SK-N-SH (cell line): ENCODE results near the gene SYT11. TPM values are rescaled to one million over a fixed set of nuclear protein-coding genes. Genes with fewer than 3 reads are reported as not detected.
A peak's percentile ranks its signal among the peaks of the same experiment; 100 is the strongest.

Source experiments
- CTCF ChIA-PET: fragments of 300-600, 350-600 bp; formaldehyde crosslinking; extraction: SDS; loops from one replicate; lab custom pipeline; 2021; lab: Yijun Ruan, JAX
- POLR2A ChIA-PET: fragments of 350-600 bp; sonication (Branson Sonifier 250); formaldehyde crosslinking; extraction: SDS; loops from one replicate; lab custom pipeline; 2020; ENCODE audit warnings: antibody characterized with exemption, inconsistent platforms; lab: Yijun Ruan, JAX
- DNase-seq: peaks from one replicate; pipeline ENCODE4 v3.0.0; 2012
- H2AFZ ChIP-seq: fragments of 200-600 bp; sonication (generic); 2 replicates; pipeline ENCODE4 v1.8.1; 2016; ENCODE audit warnings: antibody characterized with exemption, mild to moderate bottlenecking, low read depth
- H3F3A ChIP-seq: fragments of 200-600 bp; sonication (generic); replicated peaks from 2 replicates; pipeline ENCODE3; 2016; ENCODE audit warnings: antibody characterized with exemption, mild to moderate bottlenecking; ENCODE audit not compliant: insufficient read depth
- H3K27ac ChIP-seq, 2 experiments: fragments of 200-500 bp in 1 of 2; fragments of 200-600 bp in 1 of 2; sonication (Bioruptor generic) in 1 of 2; sonication (generic), shearing (Covaris generic) in 1 of 2; 2 replicates each; pipeline versions ENCODE4 v1.5.1 to v1.6.1; 2014 to 2016; ENCODE audit warnings: low read depth in 2 of 2, inconsistent platforms in 1 of 2, low read length in 1 of 2, mild to moderate bottlenecking in 1 of 2, mixed read lengths in 1 of 2
- H3K27me3 ChIP-seq: fragments of 200-600 bp; sonication (generic), shearing (Covaris generic); 2 replicates; pipeline ENCODE4 v1.6.1; 2016; ENCODE audit warnings: mixed run types; ENCODE audit not compliant: insufficient read depth
- H3K36me3 ChIP-seq, 2 experiments: fragments of 200-500 bp in 1 of 2; fragments of 200-600 bp in 1 of 2; sonication (Bioruptor generic) in 1 of 2; sonication (generic) in 1 of 2; replicated peaks in 1 of 2; 2 replicates each; pipeline versions ENCODE3 to v1.5.1; 2014 to 2016; ENCODE audit warnings: low read length in 1 of 2, mild to moderate bottlenecking in 1 of 2; ENCODE audit not compliant: insufficient read depth in 2 of 2, control insufficient read depth in 1 of 2
- H3K4me1 ChIP-seq, 2 experiments: fragments of 200-500 bp in 1 of 2; fragments of 200-600 bp in 1 of 2; sonication (Bioruptor generic) in 1 of 2; sonication (generic), shearing (Covaris generic) in 1 of 2; 2 replicates each; pipeline versions ENCODE4 v1.5.1 to v1.6.1; 2014 to 2016; ENCODE audit warnings: low read depth in 1 of 2, low read length in 1 of 2, mixed run types in 1 of 2; ENCODE audit not compliant: insufficient read depth in 2 of 2, control insufficient read depth in 1 of 2
- H3K4me2 ChIP-seq: fragments of 200-600 bp; sonication (generic), shearing (Covaris generic); 2 replicates; pipeline ENCODE4 v1.6.1; 2017; ENCODE audit warnings: mixed run types
- H3K4me3 ChIP-seq, 2 experiments: fragments of 200-500 bp in 1 of 2; fragments of 200-600 bp in 1 of 2; sonication (Bioruptor generic) in 1 of 2; sonication (generic), shearing (Covaris generic) in 1 of 2; 2 replicates each; pipeline versions ENCODE4 v1.5.1 to v1.8.1; 2014 to 2016; ENCODE audit warnings: low read depth in 2 of 2, inconsistent platforms in 1 of 2, low read length in 1 of 2, mild to moderate bottlenecking in 1 of 2, mixed read lengths in 1 of 2, moderate library complexity in 1 of 2
- H3K79me2 ChIP-seq: fragments of 200-600 bp; sonication (generic); 2 replicates; pipeline ENCODE4 v1.8.1; 2017; ENCODE audit warnings: mild to moderate bottlenecking; ENCODE audit not compliant: insufficient read depth
- H3K9ac ChIP-seq: fragments of 200-600 bp; sonication (generic); 2 replicates; pipeline ENCODE4 v1.6.1; 2017; ENCODE audit warnings: mixed run types
- H3K9me2 ChIP-seq: fragments of 200-600 bp; sonication (generic); 2 replicates; pipeline ENCODE4 v1.6.1; 2017; ENCODE audit warnings: mixed run types
- H3K9me3 ChIP-seq: fragments of 200-600 bp; sonication (generic); 2 replicates; pipeline ENCODE4 v1.6.1; 2017; ENCODE audit warnings: mixed run types, mild to moderate bottlenecking, moderate library complexity
- H4K20me1 ChIP-seq: fragments of 200-600 bp; sonication (generic); 2 replicates; pipeline ENCODE4 v1.6.1; 2017; ENCODE audit warnings: mild to moderate bottlenecking, mixed run types; ENCODE audit not compliant: insufficient read depth
- CHD2 ChIP-seq: fragments of 150-350 bp; IDR thresholded peaks from 2 replicates; pipeline ENCODE4 v1.6.1; 2018; ENCODE audit warnings: low read length; ENCODE audit not compliant: partially characterized antibody
- ELF1 ChIP-seq: IDR thresholded peaks from 2 replicates; pipeline ENCODE4 v1.4.0; 2012
- FOXJ3 ChIP-seq: sonication (generic); formaldehyde crosslinking; IDR thresholded peaks from 2 replicates; pipeline ENCODE4 v1.5.1; 2020; ENCODE audit warnings: mild to moderate bottlenecking, missing genetic modification reagents
- GABPA ChIP-seq: IDR thresholded peaks from 2 replicates; pipeline ENCODE4 v1.4.0; 2012; ENCODE audit warnings: low read depth, mild to moderate bottlenecking
- MEF2A ChIP-seq: IDR thresholded peaks from 2 replicates; pipeline ENCODE4 v1.4.0; 2012; ENCODE audit warnings: low read depth, borderline replicate concordance
- MXI1 ChIP-seq: IDR thresholded peaks from 2 replicates; pipeline ENCODE4 v1.6.1; 2012; ENCODE audit warnings: mild to moderate bottlenecking, low read depth, low read length, improper control_type of control experiment
- NFIC ChIP-seq: IDR thresholded peaks from 2 replicates; pipeline ENCODE4 v1.4.0; 2012; ENCODE audit warnings: borderline replicate concordance
- NRF1 ChIP-seq: IDR thresholded peaks from 2 replicates; pipeline ENCODE4 v1.6.1; 2012; ENCODE audit warnings: low read depth, mild to moderate bottlenecking, low read length
- POLR2AphosphoS5 ChIP-seq: IDR thresholded peaks from 2 replicates; pipeline ENCODE4 v1.6.1; 2012; ENCODE audit warnings: low read depth, low read length
- RAD21 ChIP-seq: IDR thresholded peaks from 2 replicates; pipeline ENCODE4 v1.6.1; 2012; ENCODE audit warnings: mild to moderate bottlenecking, low read length
- RCOR1 ChIP-seq: fragments of 150-350 bp; IDR thresholded peaks from 2 replicates; pipeline ENCODE4 v1.6.1; 2017; ENCODE audit warnings: antibody characterized with exemption, low read length
- WGBS: methylation state at CpG from one replicate; pipeline ENCODE4 v1.1.6; 2017; ENCODE audit warnings: low lambda C conversion rate; 5-methylcytosine and 5-hydroxymethylcytosine counted together
- polyA plus RNA-seq, 3 experiments: library from polyadenylated mRNA; depleted of rRNA; stranded (reverse); fragments of >200 nt; gene quantifications; 2 replicates each; pipeline ENCODE4 v1.2.3, GENCODE V29; 2012
- TF ChIP-seq, protein P1 (sequence below): IDR thresholded peaks from 2 replicates; pipeline ENCODE4 v1.4.0; 2012; ENCODE audit warnings: low read depth, borderline replicate concordance
- TF ChIP-seq, protein P2 (sequence below): fragments of 200-600 bp; sonication (generic); IDR thresholded peaks from 2 replicates; pipeline ENCODE4 v1.6.1; 2017; ENCODE audit warnings: antibody characterized with exemption, mild to moderate bottlenecking, moderate library complexity
- TF ChIP-seq, protein P3 (sequence below): IDR thresholded peaks from 2 replicates; pipeline ENCODE4 v1.4.0; 2012; ENCODE audit warnings: low read depth
- TF ChIP-seq, protein P4 (sequence below): fragments of 150-350 bp; IDR thresholded peaks from 2 replicates; pipeline ENCODE4 v1.6.1; 2016; ENCODE audit warnings: mild to moderate bottlenecking, low read depth, low read length

Gene SYT11, protein sequence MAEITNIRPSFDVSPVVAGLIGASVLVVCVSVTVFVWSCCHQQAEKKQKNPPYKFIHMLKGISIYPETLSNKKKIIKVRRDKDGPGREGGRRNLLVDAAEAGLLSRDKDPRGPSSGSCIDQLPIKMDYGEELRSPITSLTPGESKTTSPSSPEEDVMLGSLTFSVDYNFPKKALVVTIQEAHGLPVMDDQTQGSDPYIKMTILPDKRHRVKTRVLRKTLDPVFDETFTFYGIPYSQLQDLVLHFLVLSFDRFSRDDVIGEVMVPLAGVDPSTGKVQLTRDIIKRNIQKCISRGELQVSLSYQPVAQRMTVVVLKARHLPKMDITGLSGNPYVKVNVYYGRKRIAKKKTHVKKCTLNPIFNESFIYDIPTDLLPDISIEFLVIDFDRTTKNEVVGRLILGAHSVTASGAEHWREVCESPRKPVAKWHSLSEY
- polyA plus RNA-seq (2012; rRNA removed), result 26.7 and 37.0 TPM in 2 replicates
- polyA plus RNA-seq (2012; cell fraction: cytosol; rRNA removed), result 27.3 and 31.5 TPM in 2 replicates
- 18.5 and 34.6 TPM in 2 replicates for polyA plus RNA-seq (2012; cell fraction: nucleus; rRNA removed)

DNA sequence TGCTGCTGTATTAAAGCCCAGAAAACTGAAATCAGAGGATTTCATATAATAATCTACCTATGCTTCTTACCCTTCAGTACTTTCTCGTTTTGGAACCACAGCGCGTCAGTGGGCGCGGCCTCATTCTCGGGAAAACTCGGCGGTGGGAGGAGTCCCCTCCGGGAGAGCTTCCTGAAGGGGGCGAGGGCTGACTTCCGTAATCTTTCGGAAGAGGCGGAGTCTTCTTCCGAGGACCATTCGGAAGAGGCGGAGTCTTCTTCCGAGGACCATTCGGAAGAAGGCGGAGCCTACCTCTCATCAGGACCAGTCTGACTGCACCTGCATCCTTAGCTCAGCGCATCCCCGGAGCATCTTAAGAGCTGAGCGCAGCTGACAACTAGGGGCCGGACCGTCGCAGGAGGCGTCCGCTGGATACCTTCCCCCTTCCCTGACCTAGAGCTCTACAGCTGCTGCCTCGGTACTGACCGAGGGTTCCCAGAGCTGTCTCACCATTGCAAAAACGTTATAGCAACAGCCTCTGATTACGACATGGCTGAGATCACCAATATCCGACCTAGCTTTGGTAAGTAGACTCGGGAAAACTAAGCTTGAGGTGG lies at the start of gene SYT11:
SYT11 (plus strand) TSS at position 334 of the 596 bp plus-strand sequence; CDS start at position 529, 195 bp downstream.
- H3K79me2 ChIP-seq, result peaks cover 73% of the 10 kb centered on the region
- H3K4me3 ChIP-seq, result peak within 1 kb of the TSS; percentile 66 to 89
- peak within 1 kb of the TSS; percentile 87 for H2AFZ ChIP-seq
- POLR2A ChIA-PET, result interaction anchor here (0.5 to 4.0 kb wide), 10 partner anchors 10 to 587 kb away, joined by 3 to 32 read pairs (median 4); partner anchors contain the start of gene KHDC4
- TF ChIP-seq MXI1 (peak; percentile 12; the same call in 1 of the 2 replicates), CHD2 (peak; percentile 10), GABPA (peak; percentile 73), MEF2A (no peak), RAD21 (peak; percentile 6; the same call in 1 of the 2 replicates), NFIC (no peak), ELF1 (peak; percentile 78), RCOR1 (no peak), FOXJ3 (CRISPR knock-in tag) (no peak), POLR2AphosphoS5 (peak; percentile 68), NRF1 (no peak)
- TF ChIP-seq, protein P1, sequence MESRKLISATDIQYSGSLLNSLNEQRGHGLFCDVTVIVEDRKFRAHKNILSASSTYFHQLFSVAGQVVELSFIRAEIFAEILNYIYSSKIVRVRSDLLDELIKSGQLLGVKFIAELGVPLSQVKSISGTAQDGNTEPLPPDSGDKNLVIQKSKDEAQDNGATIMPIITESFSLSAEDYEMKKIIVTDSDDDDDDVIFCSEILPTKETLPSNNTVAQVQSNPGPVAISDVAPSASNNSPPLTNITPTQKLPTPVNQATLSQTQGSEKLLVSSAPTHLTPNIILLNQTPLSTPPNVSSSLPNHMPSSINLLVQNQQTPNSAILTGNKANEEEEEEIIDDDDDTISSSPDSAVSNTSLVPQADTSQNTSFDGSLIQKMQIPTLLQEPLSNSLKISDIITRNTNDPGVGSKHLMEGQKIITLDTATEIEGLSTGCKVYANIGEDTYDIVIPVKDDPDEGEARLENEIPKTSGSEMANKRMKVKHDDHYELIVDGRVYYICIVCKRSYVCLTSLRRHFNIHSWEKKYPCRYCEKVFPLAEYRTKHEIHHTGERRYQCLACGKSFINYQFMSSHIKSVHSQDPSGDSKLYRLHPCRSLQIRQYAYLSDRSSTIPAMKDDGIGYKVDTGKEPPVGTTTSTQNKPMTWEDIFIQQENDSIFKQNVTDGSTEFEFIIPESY, result no peak
- TF ChIP-seq, protein P2, sequence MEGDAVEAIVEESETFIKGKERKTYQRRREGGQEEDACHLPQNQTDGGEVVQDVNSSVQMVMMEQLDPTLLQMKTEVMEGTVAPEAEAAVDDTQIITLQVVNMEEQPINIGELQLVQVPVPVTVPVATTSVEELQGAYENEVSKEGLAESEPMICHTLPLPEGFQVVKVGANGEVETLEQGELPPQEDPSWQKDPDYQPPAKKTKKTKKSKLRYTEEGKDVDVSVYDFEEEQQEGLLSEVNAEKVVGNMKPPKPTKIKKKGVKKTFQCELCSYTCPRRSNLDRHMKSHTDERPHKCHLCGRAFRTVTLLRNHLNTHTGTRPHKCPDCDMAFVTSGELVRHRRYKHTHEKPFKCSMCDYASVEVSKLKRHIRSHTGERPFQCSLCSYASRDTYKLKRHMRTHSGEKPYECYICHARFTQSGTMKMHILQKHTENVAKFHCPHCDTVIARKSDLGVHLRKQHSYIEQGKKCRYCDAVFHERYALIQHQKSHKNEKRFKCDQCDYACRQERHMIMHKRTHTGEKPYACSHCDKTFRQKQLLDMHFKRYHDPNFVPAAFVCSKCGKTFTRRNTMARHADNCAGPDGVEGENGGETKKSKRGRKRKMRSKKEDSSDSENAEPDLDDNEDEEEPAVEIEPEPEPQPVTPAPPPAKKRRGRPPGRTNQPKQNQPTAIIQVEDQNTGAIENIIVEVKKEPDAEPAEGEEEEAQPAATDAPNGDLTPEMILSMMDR, result no peak
- TF ChIP-seq, protein P3, sequence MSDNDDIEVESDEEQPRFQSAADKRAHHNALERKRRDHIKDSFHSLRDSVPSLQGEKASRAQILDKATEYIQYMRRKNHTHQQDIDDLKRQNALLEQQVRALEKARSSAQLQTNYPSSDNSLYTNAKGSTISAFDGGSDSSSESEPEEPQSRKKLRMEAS, result no peak
- TF ChIP-seq, protein P4, sequence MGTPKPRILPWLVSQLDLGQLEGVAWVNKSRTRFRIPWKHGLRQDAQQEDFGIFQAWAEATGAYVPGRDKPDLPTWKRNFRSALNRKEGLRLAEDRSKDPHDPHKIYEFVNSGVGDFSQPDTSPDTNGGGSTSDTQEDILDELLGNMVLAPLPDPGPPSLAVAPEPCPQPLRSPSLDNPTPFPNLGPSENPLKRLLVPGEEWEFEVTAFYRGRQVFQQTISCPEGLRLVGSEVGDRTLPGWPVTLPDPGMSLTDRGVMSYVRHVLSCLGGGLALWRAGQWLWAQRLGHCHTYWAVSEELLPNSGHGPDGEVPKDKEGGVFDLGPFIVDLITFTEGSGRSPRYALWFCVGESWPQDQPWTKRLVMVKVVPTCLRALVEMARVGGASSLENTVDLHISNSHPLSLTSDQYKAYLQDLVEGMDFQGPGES, result no peak
- H3K9ac ChIP-seq, result peak within 1 kb of the TSS; percentile 88
- H3K4me1 ChIP-seq, result peaks cover 9 to 17% of the 10 kb centered on the region in 2 experiments; a peak in 3 of 4 replicates
- 0% methylated on average over 20 of the region's 33 CpGs for WGBS
- peak within 1 kb of the TSS; percentile 95 to 96 for H3K27ac ChIP-seq
- no peaks in the 10 kb centered on the region for H3K27me3 ChIP-seq
- H3K4me2 ChIP-seq, result peak within 1 kb of the TSS; percentile 88
- no peaks in the 10 kb centered on the region for H3K9me2 ChIP-seq
- H4K20me1 ChIP-seq, result no peaks in the 10 kb centered on the region
- CTCF ChIA-PET, result interaction anchor here (0.8 to 1.6 kb wide), 2 partner anchors 79 to 207 kb away, joined by 3 read pairs; no protein-coding TSS in a partner anchor
- peaks cover 10% of the 10 kb centered on the region in 2 experiments for H3K36me3 ChIP-seq
- no peaks in the 10 kb centered on the region for H3K9me3 ChIP-seq
- peaks cover 34% of the 10 kb centered on the region for H3F3A ChIP-seq
- peak; percentile 87 for DNase-seq
